HG03060 (cell line): ENCODE data around the gene OBSCN.

Experiments
- ATAC-seq: cut with Tn5 transposase; IDR thresholded peaks from one replicate; pipeline ENCODE4 v1.9.1; 2021; ENCODE audit warnings: low read depth, moderate number of reproducible peaks; ENCODE audit not compliant: unreplicated experiment

Gene OBSCN

GRCh38 chr1:228299211-228299610 is 91.4 kb downstream of the OBSCN start:
- ATAC-seq = no peak

- no peak for ATAC-seq
These were observed 92.1 kb downstream of the OBSCN start for GRCh38 chr1:228299901-228300300.

- ATAC-seq = no peak
These were observed 94.2 kb downstream of the OBSCN start for GRCh38 chr1:228302086-228302485.

- no peak for ATAC-seq
These were observed 95.8 kb downstream of the OBSCN start for GRCh38 chr1:228303596-228303995.

GRCh38 chr1:228304225-228304624 is 96.4 kb downstream of the OBSCN start:
- no peak for ATAC-seq

GRCh38 chr1:228304766-228305395 is 97.0 kb downstream of the OBSCN start:
- ATAC-seq = no peak

- no peak for ATAC-seq
These were observed 97.9 kb downstream of the OBSCN start for GRCh38 chr1:228305721-228306152.

GRCh38 chr1:228306275-228307217 is 98.7 kb downstream of the OBSCN start:
- no peak for ATAC-seq

GRCh38 chr1:228307218-228308023 is 99.6 kb downstream of the OBSCN start:
- ATAC-seq = no peak

GRCh38 chr1:228308085-228308601 is 100.3 kb downstream of the OBSCN start:
- ATAC-seq = no peak

GRCh38 chr1:228308628-228309325 is 100.9 kb downstream of the OBSCN start:
- ATAC-seq = no peak

GRCh38 chr1:228309326-228310067 is 101.7 kb downstream of the OBSCN start:
- ATAC-seq = no peak

- ATAC-seq = no peak
These were observed 102.4 kb downstream of the OBSCN start for GRCh38 chr1:228310162-228310792.

- no peak for ATAC-seq
These were observed 103.2 kb downstream of the OBSCN start for GRCh38 chr1:228311091-228311490.

- ATAC-seq = no peak
These were observed 104.4 kb downstream of the OBSCN start for GRCh38 chr1:228312136-228312764.

GRCh38 chr1:228313536-228314277 is 105.9 kb downstream of the OBSCN start:
- no peak for ATAC-seq

GRCh38 chr1:228314315-228314657 is 106.4 kb downstream of the OBSCN start:
- ATAC-seq = no peak
